ENCODE measurements around the gene ST6GALNAC1. TPM values are rescaled to one million over a fixed set of nuclear protein-coding genes. Genes with fewer than 3 reads are reported as not detected.

The ST6GALNAC1 gene
- total and polyA plus RNA-seq, 7 donors, result 0.38 to 3.6 (median 0.56) TPM

- Histone ChIP-seq H3K27me3 (ENCODE audit: insufficient read depth in 3 of 3, low read length in 2 of 3) (no peaks in the 10 kb centered on the region), H3K4me3 (no peak overlapping the region), H3K4me1 (peaks cover 5% of the 10 kb centered on the region), H3K27ac (no peak overlapping the region), H3K9me3 (no peaks in the 10 kb centered on the region), H3K36me3 (ENCODE audit: insufficient read depth in 1 of 2, low read depth in 1 of 2) (no peaks in the 10 kb centered on the region)
- intact Hi-C loops (cut with DNase I), result no loop called here
- ATAC-seq (no peak), DNase-seq (no peak)
- TF ChIP-seq CTCF (IDR thresholded peaks at IDR 0.05), result no peak
- WGBS, 3 donors, result 56 to 68% (median 61%) methylated on average over 3 of the region's 3 CpGs
These were observed 17.1 kb upstream of the ST6GALNAC1 start for GRCh38 chr17:76660656-76661042.

DNA sequence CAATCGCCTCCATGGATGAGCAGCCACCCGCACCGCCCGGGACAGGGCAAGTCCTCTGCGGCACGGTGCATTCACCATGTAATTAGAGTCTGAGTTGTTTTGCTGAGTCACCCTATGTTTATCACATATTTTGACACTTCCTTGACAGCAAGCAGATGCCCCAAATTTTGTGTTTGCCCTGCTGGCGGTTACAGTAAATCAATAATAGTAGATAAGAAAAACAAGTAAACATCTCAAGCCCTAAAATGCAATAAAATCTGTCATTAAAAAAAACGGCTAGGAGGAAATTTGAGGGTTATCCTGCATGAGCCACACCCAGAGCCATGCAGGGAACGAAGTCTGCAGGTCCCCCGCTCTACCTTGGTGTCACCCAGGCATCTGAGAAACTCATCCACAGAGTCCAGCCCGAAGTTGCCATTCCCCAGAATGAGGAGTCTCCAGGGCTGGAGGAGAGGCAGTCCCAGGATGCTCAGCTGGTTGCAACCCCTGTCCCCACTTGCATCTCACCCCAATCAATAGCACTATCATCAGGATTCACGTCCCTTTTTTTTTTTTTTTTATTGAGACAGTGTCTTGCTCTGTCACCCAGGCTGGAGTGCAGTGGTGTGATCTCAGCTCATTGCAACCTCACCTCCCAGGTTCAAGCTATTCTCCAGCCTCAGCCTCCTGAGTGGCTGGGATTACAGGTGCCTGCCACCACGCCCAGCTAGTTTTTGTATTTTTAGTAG lies 16.5 kb upstream of the ST6GALNAC1 start:
- Histone ChIP-seq H3K27ac (no peak overlapping the region), H3K4me1 (peaks cover 5% of the 10 kb centered on the region), H3K9me3 (no peaks in the 10 kb centered on the region), H3K4me3 (no peak overlapping the region), H3K27me3 (ENCODE audit: insufficient read depth in 3 of 3, low read length in 2 of 3) (no peaks in the 10 kb centered on the region), H3K36me3 (ENCODE audit: insufficient read depth in 1 of 2, low read depth in 1 of 2) (no peaks in the 10 kb centered on the region)
- intact Hi-C loops (cut with DNase I), result no loop called here
- WGBS, 3 donors, result 42 to 57% (median 45%) methylated on average over 13 of the region's 13 CpGs
- ATAC-seq (peak in 2 of 4 donors; percentile 54 to 60), DNase-seq (no peak)
- TF ChIP-seq CTCF (IDR thresholded peaks at IDR 0.05), result no peak

DNA sequence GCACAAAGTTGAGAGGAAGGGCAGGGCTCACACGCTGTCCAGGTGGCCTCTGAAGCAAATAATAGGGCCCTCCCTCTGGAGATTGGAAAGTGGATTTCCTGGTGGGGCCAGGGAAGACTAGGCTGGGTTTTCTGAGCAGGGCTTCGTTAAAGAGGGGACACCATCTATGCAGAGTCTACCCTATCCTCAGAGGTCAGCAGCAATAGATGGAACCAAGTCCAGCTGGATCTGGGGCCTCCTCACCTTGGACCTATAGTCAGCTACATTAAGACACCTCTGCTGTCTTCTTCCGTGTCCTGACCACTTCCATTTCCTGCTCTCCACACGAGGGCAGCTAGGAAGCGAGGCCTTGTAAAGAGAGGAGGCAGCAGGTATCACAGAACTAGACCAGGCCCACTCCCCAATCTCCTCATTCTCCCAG lies 14.7 kb upstream of the ST6GALNAC1 start:
- Histone ChIP-seq H3K27me3 (ENCODE audit: insufficient read depth in 3 of 3, low read length in 2 of 3) (no peaks in the 10 kb centered on the region), H3K9me3 (no peaks in the 10 kb centered on the region), H3K4me3 (no peak overlapping the region), H3K27ac (no peak overlapping the region), H3K36me3 (ENCODE audit: insufficient read depth in 1 of 2, low read depth in 1 of 2) (no peaks in the 10 kb centered on the region), H3K4me1 (peaks cover 5% of the 10 kb centered on the region)
- no peak for ATAC-seq
- WGBS, 3 donors, result 69 to 75% (median 75%) methylated on average over 5 of the region's 5 CpGs
- intact Hi-C loops (cut with DNase I), result no loop called here
- no peak for TF ChIP-seq CTCF (IDR thresholded peaks at IDR 0.05)
- DNase-seq, result no peak

- TF ChIP-seq CTCF (IDR thresholded peaks at IDR 0.05), result no peak
- intact Hi-C loops (cut with DNase I), result no loop called here
- ATAC-seq (no peak), DNase-seq (no peak)
- H3K27me3 ChIP-seq (ENCODE audit: insufficient read depth in 3 of 3, low read length in 2 of 3), result no peaks in the 10 kb centered on the region
- H3K4me1 ChIP-seq, result peaks cover 5% of the 10 kb centered on the region
- 87 to 91% (median 87%) methylated on average over 8 of the region's 8 CpGs for WGBS, 3 donors
- H3K36me3 ChIP-seq (ENCODE audit: insufficient read depth in 1 of 2, low read depth in 1 of 2), result no peaks in the 10 kb centered on the region
- H3K4me3 ChIP-seq, result no peak overlapping the region
- H3K9me3 ChIP-seq, result no peaks in the 10 kb centered on the region
- H3K27ac ChIP-seq, result no peak overlapping the region
These were observed 14.1 kb upstream of the ST6GALNAC1 start for GRCh38 chr17:76657505-76658241.

Data from psoas muscle (tissue), 8 donors.